ENCODE measurements around the gene IGFLR1. TPM values are rescaled to one million over a fixed set of nuclear protein-coding genes. Genes with fewer than 3 reads are reported as not detected.

The IGFLR1 gene
- polyA plus RNA-seq, 1 of the 3 experiments (the other 2 are of a cell fraction): 5.6 TPM

DNA sequence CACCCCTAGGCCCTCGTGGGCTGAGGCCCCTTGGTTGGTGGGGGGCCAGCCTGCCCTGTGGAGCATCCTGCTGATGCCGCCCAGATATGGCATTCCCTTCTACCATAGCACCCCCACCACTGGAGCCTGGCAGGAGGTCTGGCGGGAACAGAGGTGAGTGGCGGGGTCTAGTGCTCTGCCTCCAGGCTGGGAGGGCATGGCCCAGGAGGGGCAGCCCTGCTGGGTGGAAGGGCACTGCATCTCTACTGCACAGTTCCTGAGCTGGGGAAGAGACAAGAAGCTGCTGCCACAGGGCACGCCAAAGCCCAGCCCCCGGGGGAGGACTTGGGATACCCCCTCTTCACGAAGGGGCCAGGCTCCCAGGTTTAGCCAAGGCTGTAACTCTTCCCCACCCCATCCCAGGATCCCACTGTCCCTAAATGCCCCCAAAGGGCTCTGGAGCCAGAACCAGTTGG is 26.9 kb downstream of the IGFLR1 start:
- Histone ChIP-seq H2AFZ (ENCODE audit: low read depth) (no peak overlapping the region), H3K9me2 (no peaks in the 10 kb centered on the region), H3F3A (replicated peaks; ENCODE audit: insufficient read depth) (peaks cover 6% of the 10 kb centered on the region), H3K4me2 (peak overlapping the region; percentile 97), H3K9me3 (no peaks in the 10 kb centered on the region), H3K4me3 (ENCODE audit: low read depth in 2 of 2, low read length in 1 of 2) (peak overlapping the region in 1 of 2 experiments; percentile 80; a peak in 1 of 4 replicates), H3K4me1 (ENCODE audit: control insufficient read depth in 1 of 2, insufficient read depth in 2 of 2, low read depth in 1 of 2, low read length in 1 of 2) (peaks cover 5 to 24% of the 10 kb centered on the region in 2 experiments; a peak in 3 of 4 replicates), H3K9ac (no peak overlapping the region), H3K27me3 (ENCODE audit: insufficient read depth) (no peaks in the 10 kb centered on the region), H3K79me2 (ENCODE audit: insufficient read depth) (peaks cover 23% of the 10 kb centered on the region), H3K36me3 (replicated peaks in 1 of 2; ENCODE audit: control insufficient read depth in 1 of 2, insufficient read depth in 2 of 2, low read length in 1 of 2) (peaks cover 6 to 9% of the 10 kb centered on the region in 2 experiments), H4K20me1 (ENCODE audit: insufficient read depth) (peaks cover 18% of the 10 kb centered on the region), H3K27ac (ENCODE audit: low read depth in 2 of 2, low read length in 1 of 2) (no peak overlapping the region)
- ChIA-PET POLR2A (no interaction called here), CTCF (interaction anchor here (0.9 to 2.6 kb wide), 6 partner anchors 19 to 159 kb away, joined by 4 to 14 read pairs (median 8); no protein-coding TSS in a partner anchor)
- TF ChIP-seq, protein P1, sequence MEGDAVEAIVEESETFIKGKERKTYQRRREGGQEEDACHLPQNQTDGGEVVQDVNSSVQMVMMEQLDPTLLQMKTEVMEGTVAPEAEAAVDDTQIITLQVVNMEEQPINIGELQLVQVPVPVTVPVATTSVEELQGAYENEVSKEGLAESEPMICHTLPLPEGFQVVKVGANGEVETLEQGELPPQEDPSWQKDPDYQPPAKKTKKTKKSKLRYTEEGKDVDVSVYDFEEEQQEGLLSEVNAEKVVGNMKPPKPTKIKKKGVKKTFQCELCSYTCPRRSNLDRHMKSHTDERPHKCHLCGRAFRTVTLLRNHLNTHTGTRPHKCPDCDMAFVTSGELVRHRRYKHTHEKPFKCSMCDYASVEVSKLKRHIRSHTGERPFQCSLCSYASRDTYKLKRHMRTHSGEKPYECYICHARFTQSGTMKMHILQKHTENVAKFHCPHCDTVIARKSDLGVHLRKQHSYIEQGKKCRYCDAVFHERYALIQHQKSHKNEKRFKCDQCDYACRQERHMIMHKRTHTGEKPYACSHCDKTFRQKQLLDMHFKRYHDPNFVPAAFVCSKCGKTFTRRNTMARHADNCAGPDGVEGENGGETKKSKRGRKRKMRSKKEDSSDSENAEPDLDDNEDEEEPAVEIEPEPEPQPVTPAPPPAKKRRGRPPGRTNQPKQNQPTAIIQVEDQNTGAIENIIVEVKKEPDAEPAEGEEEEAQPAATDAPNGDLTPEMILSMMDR (IDR thresholded peaks at IDR 0.05): no peak
- no peak for TF ChIP-seq MXI1 (IDR thresholded peaks at IDR 0.05; ENCODE audit: low read depth, low read length)
- TF ChIP-seq, protein P2, sequence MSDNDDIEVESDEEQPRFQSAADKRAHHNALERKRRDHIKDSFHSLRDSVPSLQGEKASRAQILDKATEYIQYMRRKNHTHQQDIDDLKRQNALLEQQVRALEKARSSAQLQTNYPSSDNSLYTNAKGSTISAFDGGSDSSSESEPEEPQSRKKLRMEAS (IDR thresholded peaks at IDR 0.05; ENCODE audit: low read depth): no peak
- TF ChIP-seq, protein P3, sequence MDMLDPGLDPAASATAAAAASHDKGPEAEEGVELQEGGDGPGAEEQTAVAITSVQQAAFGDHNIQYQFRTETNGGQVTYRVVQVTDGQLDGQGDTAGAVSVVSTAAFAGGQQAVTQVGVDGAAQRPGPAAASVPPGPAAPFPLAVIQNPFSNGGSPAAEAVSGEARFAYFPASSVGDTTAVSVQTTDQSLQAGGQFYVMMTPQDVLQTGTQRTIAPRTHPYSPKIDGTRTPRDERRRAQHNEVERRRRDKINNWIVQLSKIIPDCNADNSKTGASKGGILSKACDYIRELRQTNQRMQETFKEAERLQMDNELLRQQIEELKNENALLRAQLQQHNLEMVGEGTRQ (IDR thresholded peaks at IDR 0.05; ENCODE audit: borderline replicate concordance, low read depth, low read length): no peak
- WGBS (ENCODE audit: low lambda C conversion rate): 97% methylated on average over 6 of the region's 7 CpGs
- DNase-seq: no peak

DNA sequence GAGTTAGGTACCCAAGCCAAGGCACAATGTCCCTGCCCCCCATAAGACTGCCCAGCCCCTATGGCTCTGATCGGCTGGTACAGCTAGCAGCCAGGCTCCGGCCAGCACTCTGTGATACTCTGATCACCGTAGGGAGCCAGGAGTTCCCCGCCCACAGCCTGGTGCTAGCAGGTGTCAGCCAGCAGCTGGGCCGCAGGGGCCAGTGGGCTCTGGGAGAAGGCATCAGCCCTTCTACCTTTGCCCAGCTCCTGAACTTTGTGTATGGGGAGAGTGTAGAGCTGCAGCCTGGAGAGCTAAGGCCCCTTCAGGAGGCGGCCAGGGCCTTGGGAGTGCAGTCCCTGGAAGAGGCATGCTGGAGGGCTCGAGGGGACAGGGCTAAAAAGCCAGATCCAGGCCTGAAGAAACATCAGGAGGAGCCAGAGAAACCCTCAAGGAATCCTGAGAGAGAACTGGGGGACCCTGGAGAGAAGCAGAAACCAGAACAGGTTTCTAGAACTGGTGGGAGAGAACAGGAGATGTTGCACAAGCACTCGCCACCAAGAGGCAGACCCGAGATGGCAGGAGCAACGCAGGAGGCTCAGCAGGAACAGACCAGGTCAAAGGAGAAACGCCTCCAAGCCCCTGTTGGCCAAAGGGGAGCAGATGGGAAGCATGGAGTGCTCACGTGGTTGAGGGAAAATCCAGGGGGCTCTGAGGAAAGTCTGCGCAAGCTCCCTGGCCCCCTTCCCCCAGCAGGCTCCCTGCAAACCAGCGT is 27.5 kb downstream of the IGFLR1 start:
- H3K4me2 ChIP-seq: no peak overlapping the region
- DNase-seq: no peak
- no peak overlapping the region for H3K27ac ChIP-seq (ENCODE audit: low read depth in 2 of 2, low read length in 1 of 2)
- H3K9me3 ChIP-seq: no peaks in the 10 kb centered on the region
- no peak overlapping the region for H3K4me3 ChIP-seq (ENCODE audit: low read depth in 2 of 2, low read length in 1 of 2)
- H3F3A ChIP-seq (replicated peaks; ENCODE audit: insufficient read depth): peaks cover 6% of the 10 kb centered on the region
- peaks cover 13% of the 10 kb centered on the region for H4K20me1 ChIP-seq (ENCODE audit: insufficient read depth)
- ChIA-PET POLR2A (interaction anchor here (1.4 kb wide), 1 partner anchor 12 kb away, joined by 5 read pairs; no protein-coding TSS in a partner anchor), CTCF (interaction anchor here (1.0 to 2.6 kb wide), 5 partner anchors 15 to 22 kb away, joined by 3 to 14 read pairs (median 7); no protein-coding TSS in a partner anchor)
- H3K79me2 ChIP-seq (ENCODE audit: insufficient read depth): peaks cover 17% of the 10 kb centered on the region
- 90% methylated on average over 10 of the region's 14 CpGs for WGBS (ENCODE audit: low lambda C conversion rate)
- H2AFZ ChIP-seq (ENCODE audit: low read depth): no peak overlapping the region
- no peaks in the 10 kb centered on the region for H3K9me2 ChIP-seq
- H3K27me3 ChIP-seq (ENCODE audit: insufficient read depth): no peaks in the 10 kb centered on the region
- H3K36me3 ChIP-seq (replicated peaks in 1 of 2; ENCODE audit: control insufficient read depth in 1 of 2, insufficient read depth in 2 of 2, low read length in 1 of 2): peaks cover 1 to 4% of the 10 kb centered on the region in 2 experiments
- TF ChIP-seq EZH2phosphoT487 (IDR thresholded peaks at IDR 0.05; ENCODE audit: borderline replicate concordance, low read depth) (no peak), TEAD4 (IDR thresholded peaks at IDR 0.05; ENCODE audit: borderline replicate concordance, insufficient read depth) (no peak), CHD2 (IDR thresholded peaks at IDR 0.05; ENCODE audit: low read length, partially characterized antibody) (no peak), FOXJ3 (CRISPR knock-in tag; IDR thresholded peaks at IDR 0.05) (no peak), SMC3 (IDR thresholded peaks at IDR 0.05; ENCODE audit: low read depth, low read length) (no peak), MEF2A (IDR thresholded peaks at IDR 0.05; ENCODE audit: borderline replicate concordance, low read depth) (no peak), GABPA (IDR thresholded peaks at IDR 0.05; ENCODE audit: low read depth) (no peak), RAD21 (IDR thresholded peaks at IDR 0.05; ENCODE audit: low read length) (no peak), SIN3A (IDR thresholded peaks at IDR 0.05; ENCODE audit: borderline replicate concordance, low read depth, low read length) (no peak)
- TF ChIP-seq, protein P4, sequence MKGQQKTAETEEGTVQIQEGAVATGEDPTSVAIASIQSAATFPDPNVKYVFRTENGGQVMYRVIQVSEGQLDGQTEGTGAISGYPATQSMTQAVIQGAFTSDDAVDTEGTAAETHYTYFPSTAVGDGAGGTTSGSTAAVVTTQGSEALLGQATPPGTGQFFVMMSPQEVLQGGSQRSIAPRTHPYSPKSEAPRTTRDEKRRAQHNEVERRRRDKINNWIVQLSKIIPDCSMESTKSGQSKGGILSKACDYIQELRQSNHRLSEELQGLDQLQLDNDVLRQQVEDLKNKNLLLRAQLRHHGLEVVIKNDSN (IDR thresholded peaks at IDR 0.05; ENCODE audit: borderline replicate concordance, low read depth): no peak
- no peak overlapping the region for H3K9ac ChIP-seq
- peaks cover 5 to 24% of the 10 kb centered on the region in 2 experiments; a peak in 3 of 4 replicates for H3K4me1 ChIP-seq (ENCODE audit: control insufficient read depth in 1 of 2, insufficient read depth in 2 of 2, low read depth in 1 of 2, low read length in 1 of 2)
